H1 (cell line): ENCODE data around the gene CLP1. TPM values are rescaled to one million over a fixed set of nuclear protein-coding genes. Genes with fewer than 3 reads are reported as not detected.

Source experiments
- CTCF ChIA-PET: fragments of 300-600 bp; sonication (Branson Sonifier 250); formaldehyde crosslinking; loops from one replicate; lab custom pipeline; 2021; ENCODE audit not compliant: partially characterized antibody; lab: Charles Lee
- POLR2A ChIA-PET: fragments of 300-600 bp; sonication (Branson Sonifier 250); formaldehyde crosslinking; loops from one replicate; lab custom pipeline; 2021; ENCODE audit warnings: inconsistent platforms; ENCODE audit not compliant: partially characterized antibody; lab: Charles Lee
- DNase-seq, 2 experiments: peaks; one replicate each; pipeline versions ENCODE4 v3.0.0 to v3.0.0-alpha.2; 2010 to 2022; ENCODE audit warnings: low spot score in 2 of 2, low read depth in 1 of 2, mixed read lengths in 1 of 2
- FAIRE-seq: peaks from 2 replicates; lab custom pipeline; 2011; peaks lifted over from hg19 to GRCh38; lab: Jason Lieb, UNC
- H2AFZ ChIP-seq: 2 replicates; pipeline ENCODE4 v1.8.1; 2012; ENCODE audit warnings: low read length, inconsistent platforms
- H2AK5ac ChIP-seq: 2 replicates; pipeline ENCODE4 v1.6.1; 2013; ENCODE audit warnings: low read depth, low read length
- H2BK120ac ChIP-seq: replicated peaks from 2 replicates; pipeline ENCODE3; 2013; ENCODE audit warnings: low read depth, low read length, inconsistent platforms
- H2BK12ac ChIP-seq: 2 replicates; pipeline ENCODE4 v1.6.1; 2013; ENCODE audit warnings: low read depth, low read length
- H2BK15ac ChIP-seq: 2 replicates; pipeline ENCODE4 v1.6.1; 2013; ENCODE audit warnings: low read length
- H2BK20ac ChIP-seq: 2 replicates; pipeline ENCODE4 v1.6.1; 2013; ENCODE audit warnings: low read length
- H2BK5ac ChIP-seq: 2 replicates; pipeline ENCODE4 v1.6.1; 2013; ENCODE audit warnings: low read depth, low read length
- H3K14ac ChIP-seq: 2 replicates; pipeline ENCODE4 v1.6.1; 2013; ENCODE audit warnings: inconsistent platforms; ENCODE audit not compliant: insufficient read length
- H3K18ac ChIP-seq: 2 replicates; pipeline ENCODE4 v1.6.1; 2013; ENCODE audit warnings: low read length; ENCODE audit errors: extremely low read depth
- H3K23ac ChIP-seq: 2 replicates; pipeline ENCODE4 v1.6.1; 2013; ENCODE audit warnings: inconsistent platforms; ENCODE audit not compliant: insufficient read length
- H3K23me2 ChIP-seq: 2 replicates; pipeline ENCODE4 v1.6.1; 2013; ENCODE audit warnings: low read depth, low read length
- H3K27ac ChIP-seq: 2 replicates; pipeline ENCODE4 v1.6.1; 2011; ENCODE audit warnings: low read depth, low read length, inconsistent platforms
- H3K27me3 ChIP-seq, 4 experiments: replicated peaks in 1 of 4; 1 replicate in 1 of 4; 2 replicates in 3 of 4; pipeline versions ENCODE4 v1.6.1 to v1.8.1; 2011 to 2013; ENCODE audit warnings: low read length in 3 of 4, mild to moderate bottlenecking in 3 of 4, inconsistent platforms in 2 of 4, mixed read lengths in 2 of 4, moderate library complexity in 1 of 4; ENCODE audit not compliant: control insufficient read depth in 3 of 4, insufficient read depth in 3 of 4; ENCODE audit errors: extremely low read depth in 1 of 4
- H3K36me3 ChIP-seq, 4 experiments: 2 replicates each; pipeline versions ENCODE4 v1.6.1 to v1.8.1; 2011 to 2013; ENCODE audit warnings: mild to moderate bottlenecking in 4 of 4, low read length in 3 of 4, moderate library complexity in 2 of 4, control low read depth in 1 of 4, inconsistent platforms in 1 of 4; ENCODE audit not compliant: insufficient read depth in 4 of 4, control insufficient read depth in 2 of 4
- H3K4ac ChIP-seq: replicated peaks from 2 replicates; pipeline ENCODE3; 2013; ENCODE audit warnings: low read length, low read depth, mixed read lengths, inconsistent platforms; ENCODE audit not compliant: insufficient read length
- H3K4me1 ChIP-seq, 4 experiments: replicated peaks in 1 of 4; 1 replicate in 1 of 4; 2 replicates in 3 of 4; pipeline versions ENCODE4 v1.6.1 to v1.8.1; 2011 to 2013; ENCODE audit warnings: low read length in 3 of 4, inconsistent platforms in 2 of 4, mixed read lengths in 1 of 4; ENCODE audit not compliant: insufficient read depth in 4 of 4, control insufficient read depth in 3 of 4
- H3K4me2 ChIP-seq, 2 experiments: 2 replicates each; pipeline versions ENCODE4 v1.6.1 to v1.8.1; 2011 to 2013; ENCODE audit warnings: low read depth in 2 of 2, low read length in 2 of 2, control low read depth in 1 of 2, inconsistent platforms in 1 of 2, mild to moderate bottlenecking in 1 of 2; ENCODE audit not compliant: insufficient read depth in 1 of 2
- H3K4me3 ChIP-seq, 4 experiments: fragments of 200-600, 300-600 bp in 1 of 4; sonication (generic), shearing (Covaris generic), sonication (Bioruptor Twin) in 1 of 4; 2 replicates each; pipeline versions ENCODE4 v1.5.1 to v1.8.1; 2011 to 2016; ENCODE audit warnings: low read length in 4 of 4, low read depth in 3 of 4, control low read depth in 2 of 4, inconsistent platforms in 2 of 4, mild to moderate bottlenecking in 2 of 4, mixed read lengths in 1 of 4, moderate library complexity in 1 of 4; ENCODE audit not compliant: insufficient read depth in 2 of 4; ENCODE audit errors: extremely low read depth in 1 of 4
- H3K56ac ChIP-seq: replicated peaks from 2 replicates; pipeline ENCODE3; 2013; ENCODE audit warnings: low read depth, mild to moderate bottlenecking, mixed read lengths, low read length, inconsistent platforms; ENCODE audit not compliant: insufficient read length
- H3K79me1 ChIP-seq: 2 replicates; pipeline ENCODE4 v1.6.1; 2013; ENCODE audit warnings: low read depth, low read length, control low read depth
- H3K79me2 ChIP-seq, 2 experiments: 2 replicates each; pipeline versions ENCODE4 v1.6.1 to v1.8.1; 2012 to 2013; ENCODE audit warnings: low read length in 2 of 2, mild to moderate bottlenecking in 2 of 2, inconsistent platforms in 1 of 2; ENCODE audit not compliant: insufficient read depth in 2 of 2, control insufficient read depth in 1 of 2
- H3K9ac ChIP-seq, 4 experiments: replicated peaks in 1 of 4; 1 replicate in 1 of 4; 2 replicates in 3 of 4; pipeline versions ENCODE4 v1.6.1 to v1.8.1; 2011 to 2013; ENCODE audit warnings: low read depth in 3 of 4, low read length in 3 of 4, control low read depth in 2 of 4, mild to moderate bottlenecking in 2 of 4, moderate library complexity in 2 of 4, inconsistent platforms in 1 of 4; ENCODE audit errors: extremely low read depth in 1 of 4
- H3K9me3 ChIP-seq, 2 experiments: 2 replicates each; pipeline versions ENCODE4 v1.6.1 to v1.8.1; 2012 to 2013; ENCODE audit warnings: mild to moderate bottlenecking in 2 of 2, moderate library complexity in 2 of 2, control low read depth in 1 of 2, inconsistent platforms in 1 of 2, low read depth in 1 of 2, low read length in 1 of 2, mixed read lengths in 1 of 2; ENCODE audit not compliant: insufficient read depth in 2 of 2
- H4K20me1 ChIP-seq, 2 experiments: replicated peaks in 1 of 2; 2 replicates each; pipeline versions ENCODE3 to v1.8.1; 2011 to 2013; ENCODE audit warnings: inconsistent platforms in 2 of 2, low read length in 2 of 2, mild to moderate bottlenecking in 1 of 2; ENCODE audit not compliant: insufficient read depth in 2 of 2, control insufficient read depth in 1 of 2
- H4K5ac ChIP-seq: 2 replicates; pipeline ENCODE4 v1.6.1; 2013; ENCODE audit warnings: low read length, low read depth, mixed read lengths, inconsistent platforms; ENCODE audit not compliant: insufficient read length
- H4K8ac ChIP-seq: 2 replicates; pipeline ENCODE4 v1.8.0; 2013; ENCODE audit warnings: mild to moderate bottlenecking, moderate library complexity, low read length, inconsistent platforms; ENCODE audit not compliant: insufficient read depth; ENCODE audit errors: extremely low read depth
- H4K91ac ChIP-seq: replicated peaks from 2 replicates; pipeline ENCODE3; 2013; ENCODE audit warnings: low read length, mixed read lengths, inconsistent platforms; ENCODE audit not compliant: insufficient read length
- EZH2 ChIP-seq: fragments of 200-600 bp; sonication (generic); IDR thresholded peaks from 2 replicates; pipeline ENCODE4 v1.7.1; 2012; ENCODE audit warnings: low read depth, mild to moderate bottlenecking, moderate library complexity, low read length, inconsistent platforms; ENCODE audit not compliant: severe bottlenecking
- GTF2F1 ChIP-seq: IDR thresholded peaks from 2 replicates; pipeline ENCODE4 v1.6.1; 2012; ENCODE audit warnings: low read depth, low read length, improper control_type of control experiment, borderline replicate concordance
- SIRT6 ChIP-seq: IDR thresholded peaks from one replicate; pipeline ENCODE4 v1.7.1; 2012; ENCODE audit warnings: low read length, inconsistent platforms
- SRF ChIP-seq: IDR thresholded peaks from 2 replicates; pipeline ENCODE4 v1.6.1; 2011; ENCODE audit warnings: mild to moderate bottlenecking, low read depth, low read length, moderate library complexity
- WGBS, 2 experiments: shearing (Covaris generic) in 1 of 2; methylation state at CpG; one replicate each; pipeline versions ENCODE4 v1.1.6 to v1.1.7; 2013 to 2015; ENCODE audit warnings: low lambda C conversion rate in 2 of 2, mixed read lengths in 2 of 2, inconsistent platforms in 1 of 2, low coverage in 1 of 2, missing lambda C conversion rate in 1 of 2; ENCODE audit not compliant: insufficient replicate concordance in 2 of 2, insufficient coverage in 1 of 2, insufficient read length in 1 of 2; ENCODE audit errors: extremely low coverage in 1 of 2, missing lambda C conversion rate in 1 of 2; 5-methylcytosine and 5-hydroxymethylcytosine counted together
- polyA plus RNA-seq, 7 experiments: library from polyadenylated mRNA; depleted of rRNA in 3 of 7; stranded (reverse) in 5 of 7; unstranded in 2 of 7; fragments of >200 nt in 5 of 7; fragments of 200-250 nt in 2 of 7; gene quantifications; 1 replicate in 5 of 7; 2 replicates in 1 of 7; 4 replicates in 1 of 7; pipeline versions ENCODE4 v1.2.1 to v1.2.3, GENCODE V29; 2011 to 2013; ENCODE audit warnings: missing spikeins in 2 of 7, mixed read lengths in 2 of 7
- total RNA-seq: library from RNA; stranded (reverse); fragmentation: NEBNext Ultra II Directional; extraction: Animal tissue kit (Norgen Biotek cat#: 25700); gene quantifications from 2 replicates; pipeline ENCODE4 v1.2.1, GENCODE V29; 2021
- TF ChIP-seq, protein P1 (sequence below): IDR thresholded peaks from 2 replicates; pipeline ENCODE4 v1.6.1; 2011; ENCODE audit warnings: low read depth, mild to moderate bottlenecking, low read length; ENCODE audit not compliant: insufficient read depth

CLP1 gene
- total and polyA plus RNA-seq, 2 of the 8 experiments (the other 6 are each of a cell fraction or from before 2014, with no cell fraction given), result 29.4 to 29.9 TPM

DNA sequence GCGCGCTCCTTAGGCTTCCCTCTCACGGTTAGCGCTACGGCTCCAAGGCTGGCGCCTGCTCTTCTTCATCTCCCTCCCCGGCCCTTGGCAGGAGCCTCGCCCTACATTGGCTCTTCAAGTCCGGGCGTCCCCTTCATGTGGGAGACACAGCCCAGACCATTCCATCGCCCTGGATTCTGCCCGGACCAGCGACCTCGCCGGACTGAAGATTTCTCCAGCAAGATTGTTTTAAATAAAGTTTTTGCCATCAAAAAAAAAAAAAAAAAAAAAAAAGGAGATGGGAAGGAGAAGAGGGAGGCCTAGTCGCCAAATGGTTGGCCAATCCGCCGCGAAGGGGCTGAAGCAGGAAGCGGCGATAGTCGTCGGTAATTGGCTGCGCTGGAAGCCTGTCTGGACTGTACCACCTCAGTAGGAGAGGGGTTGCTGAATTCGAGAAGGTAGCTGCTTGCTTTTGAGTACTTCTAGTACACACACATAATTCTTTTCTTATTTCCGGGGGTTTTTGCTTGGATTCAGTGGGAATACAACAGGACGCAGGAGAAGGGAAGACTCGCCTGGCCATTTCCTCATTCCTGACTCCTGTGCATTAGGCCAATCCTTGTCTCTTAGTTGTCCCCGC, 9.7 kb downstream of the CLP1 start:
- Histone ChIP-seq H3K56ac (peak overlapping the region; percentile 90), H4K91ac (peak overlapping the region; percentile 97), H4K8ac (peak overlapping the region; percentile 90; the same call in 1 of the 2 replicates), H4K5ac (peak overlapping the region; percentile 89), H2AK5ac (no peak overlapping the region), H2BK20ac (peak overlapping the region; percentile 92; the same call in 1 of the 2 replicates), H2BK5ac (peak overlapping the region; percentile 99), H3K4me2 (peak overlapping the region; percentile 82 to 87), H3K27me3 (no peaks in the 10 kb centered on the region), H3K18ac (peak overlapping the region; percentile 78; the same call in 1 of the 2 replicates), H3K4me3 (peak overlapping the region; percentile 90 to 95 (median 94)), H2BK12ac (peak overlapping the region; percentile 99; the same call in 1 of the 2 replicates), H3K9me3 (no peaks in the 10 kb centered on the region), H3K79me2 (peaks cover 9 to 36% of the 10 kb centered on the region in 2 experiments), H3K27ac (peak overlapping the region; percentile 99), H4K20me1 (no peaks in the 10 kb centered on the region), H3K36me3 (peaks cover 5 to 9% (median 5%) of the 10 kb centered on the region in 4 experiments), H2BK120ac (peak overlapping the region; percentile 84), H3K23ac (no peak overlapping the region), H3K79me1 (no peaks in the 10 kb centered on the region), H3K9ac (peak overlapping the region; percentile 80 to 99 (median 98)), H3K4me1 (peaks cover 0 to 7% (median 2%) of the 10 kb centered on the region in 4 experiments; a peak in 3 of 7 replicates), H3K23me2 (peaks cover 4% of the 10 kb centered on the region), H2AFZ (peak overlapping the region; percentile 89), H2BK15ac (peak overlapping the region; percentile 97; the same call in 1 of the 2 replicates), H3K14ac (no peak overlapping the region), H3K4ac (no peak overlapping the region)
- ChIA-PET CTCF (interaction anchor here (0.6 to 2.6 kb wide), 7 partner anchors 8 to 175 kb away, joined by 3 to 8 read pairs (median 4); no protein-coding TSS in a partner anchor), POLR2A (interaction anchor here (0.9 to 5.4 kb wide), 7 partner anchors 10 to 114 kb away, joined by 3 to 79 read pairs (median 7); partner anchors contain the start of genes CLP1, MED19, TMX2 and UBE2L6)
- WGBS, 2 experiments, result 0% methylated on average over 28 of the region's 29 CpGs; no CpG with 5 or more reads in 1 of the 2 experiments
- FAIRE-seq (peak; percentile 88), DNase-seq (peak; percentile 86 to 96)
- TF ChIP-seq SRF (no peak), EZH2 (no peak), SIRT6 (no peak), GTF2F1 (no peak)
- TF ChIP-seq, protein P1, sequence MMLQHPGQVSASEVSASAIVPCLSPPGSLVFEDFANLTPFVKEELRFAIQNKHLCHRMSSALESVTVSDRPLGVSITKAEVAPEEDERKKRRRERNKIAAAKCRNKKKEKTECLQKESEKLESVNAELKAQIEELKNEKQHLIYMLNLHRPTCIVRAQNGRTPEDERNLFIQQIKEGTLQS, result no peak
